Effector memory CD4-positive, alpha-beta T cell (primary cell): Measurements from ENCODE around the gene TMEM203.
"Not testable (repeated sequence)": the region's sequence is repeated elsewhere in the genome, so short reads cannot be mapped to it uniquely, and the experiment has no call there.

Experiments
- DNase-seq, 3 donors: peaks; one replicate each; pipeline ENCODE4 v3.0.0-alpha.2; 2020
- H3K27ac ChIP-seq: 2 replicates; pipeline ENCODE4 v1.7.0; 2013; ENCODE audit warnings: mild to moderate bottlenecking, low read length, moderate library complexity; ENCODE audit not compliant: insufficient read depth, poor library complexity, severe bottlenecking
- H3K27me3 ChIP-seq: replicated peaks from 2 replicates; pipeline ENCODE4 v1.7.0; 2013; ENCODE audit warnings: mild to moderate bottlenecking, low read length; ENCODE audit not compliant: insufficient read depth, control insufficient read depth, poor library complexity, severe bottlenecking
- H3K36me3 ChIP-seq: 2 replicates; pipeline ENCODE4 v1.7.0; 2013; ENCODE audit warnings: mild to moderate bottlenecking, low read length, moderate library complexity; ENCODE audit not compliant: control insufficient read depth, insufficient read depth
- H3K4me1 ChIP-seq: 2 replicates; pipeline ENCODE4 v1.7.0; 2013; ENCODE audit warnings: low read length, mild to moderate bottlenecking; ENCODE audit not compliant: control insufficient read depth, insufficient read depth, poor library complexity, severe bottlenecking
- H3K4me3 ChIP-seq: 2 replicates; pipeline ENCODE4 v1.7.0; 2013; ENCODE audit warnings: low read length, low read depth, mild to moderate bottlenecking; ENCODE audit not compliant: insufficient read depth, poor library complexity, severe bottlenecking
- H3K9me3 ChIP-seq: 2 replicates; pipeline ENCODE4 v1.7.0; 2013; ENCODE audit warnings: mild to moderate bottlenecking, low read length, moderate library complexity; ENCODE audit not compliant: control insufficient read depth

Gene TMEM203

GRCh38 chr9:137240841-137241489 is 35.5 kb upstream of the TMEM203 start, which contains the start of gene TUBB4B:
TSS of gene TUBB4B (plus strand) at chr9:137241287. CDS start at chr9:137241361, 74 bp downstream.
- H3K36me3 ChIP-seq, result peaks cover 22% of the 10 kb centered on the region
- peak; percentile 98 for DNase-seq
- H3K9me3 ChIP-seq, result no peaks in the 10 kb centered on the region
- peak within 1 kb of the TSS; percentile 81 for H3K27ac ChIP-seq
- no peaks in the 10 kb centered on the region for H3K27me3 ChIP-seq
- peaks cover 27% of the 10 kb centered on the region for H3K4me1 ChIP-seq
- H3K4me3 ChIP-seq, result peak within 1 kb of the TSS; percentile 66

- peak; percentile 64 to 70 (median 64) for DNase-seq
- Histone ChIP-seq H3K4me3 (peak overlapping the region; percentile 63), H3K36me3 (peaks cover 22% of the 10 kb centered on the region), H3K4me1 (peaks cover 27% of the 10 kb centered on the region), H3K27me3 (no peaks in the 10 kb centered on the region), H3K27ac (peak overlapping the region; percentile 81), H3K9me3 (no peaks in the 10 kb centered on the region)
Observed at GRCh38 chr9:137240318-137240840, 34.9 kb upstream of the TMEM203 start.

DNA sequence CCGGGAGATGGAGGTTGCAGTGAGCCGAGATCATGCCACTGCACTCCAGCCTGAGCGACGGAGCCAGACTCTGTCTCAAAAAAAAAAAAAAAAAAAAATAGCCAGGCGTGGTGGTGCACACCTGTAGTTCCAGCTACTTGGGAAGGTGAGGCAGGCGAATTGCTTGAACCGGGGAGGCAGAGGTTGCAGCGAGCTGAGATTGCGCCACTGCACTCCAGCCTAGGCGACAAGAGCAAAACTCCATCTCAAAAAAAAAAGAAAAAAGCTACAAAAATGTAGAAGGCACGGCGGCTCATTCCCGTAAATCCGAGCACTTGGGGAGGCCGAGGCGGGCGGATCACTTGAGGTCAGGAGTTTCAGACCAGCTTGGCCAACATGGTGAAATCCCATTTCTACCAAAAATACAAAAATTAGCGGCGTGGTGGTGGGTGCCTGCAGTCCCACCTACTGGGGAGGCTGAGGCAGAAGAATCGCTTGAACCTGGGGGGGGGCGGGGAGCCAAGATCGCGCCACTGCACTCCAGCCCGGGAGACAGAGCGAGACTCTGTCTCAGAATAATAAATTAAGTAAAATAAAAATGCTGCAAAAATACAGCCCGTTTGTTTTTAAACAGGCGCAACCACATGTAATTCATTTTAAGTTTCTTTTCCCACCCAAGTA is 34.2 kb upstream of the TMEM203 start:
- H3K9me3 ChIP-seq, H3K27me3 ChIP-seq, DNase-seq: not testable (repeated sequence)
- Histone ChIP-seq H3K27ac (peak overlapping the region; percentile 81), H3K36me3 (peaks cover 22% of the 10 kb centered on the region), H3K4me3 (peak overlapping the region; percentile 63), H3K4me1 (peaks cover 27% of the 10 kb centered on the region)

GRCh38 chr9:137237759-137238726 is 32.6 kb upstream of the TMEM203 start:
- Histone ChIP-seq H3K9me3 (no peaks in the 10 kb centered on the region), H3K4me3 (no peak overlapping the region), H3K27ac (no peak overlapping the region), H3K27me3 (no peaks in the 10 kb centered on the region), H3K4me1 (peaks cover 27% of the 10 kb centered on the region), H3K36me3 (peaks cover 12% of the 10 kb centered on the region)
- DNase-seq, result no peak

GRCh38 chr9:137236936-137237421 is 31.5 kb upstream of the TMEM203 start:
- peaks cover 1% of the 10 kb centered on the region for H3K36me3 ChIP-seq
- peaks cover 17% of the 10 kb centered on the region for H3K4me1 ChIP-seq
- H3K9me3 ChIP-seq, result no peaks in the 10 kb centered on the region
- no peaks in the 10 kb centered on the region for H3K27me3 ChIP-seq
- no peak for DNase-seq
- H3K27ac ChIP-seq, result no peak overlapping the region
- H3K4me3 ChIP-seq, result no peak overlapping the region

- Histone ChIP-seq H3K4me3 (no peak overlapping the region), H3K27me3 (no peaks in the 10 kb centered on the region), H3K36me3 (no peaks in the 10 kb centered on the region), H3K27ac (no peak overlapping the region), H3K4me1 (peaks cover 13% of the 10 kb centered on the region), H3K9me3 (no peaks in the 10 kb centered on the region)
- DNase-seq, result peak; percentile 77 to 86 (median 81)
Observed at GRCh38 chr9:137236238-137236935, 30.9 kb upstream of the TMEM203 start.

- Histone ChIP-seq H3K9me3 (no peaks in the 10 kb centered on the region), H3K4me3 (no peak overlapping the region), H3K27me3 (no peaks in the 10 kb centered on the region), H3K4me1 (peaks cover 13% of the 10 kb centered on the region), H3K27ac (no peak overlapping the region), H3K36me3 (no peaks in the 10 kb centered on the region)
- no peak for DNase-seq
Observed at GRCh38 chr9:137235424-137236237, 30.2 kb upstream of the TMEM203 start.

GRCh38 chr9:137234758-137235423 is 29.4 kb upstream of the TMEM203 start:
- Histone ChIP-seq H3K27me3 (peaks cover 4% of the 10 kb centered on the region), H3K4me3 (no peak overlapping the region), H3K9me3 (no peaks in the 10 kb centered on the region), H3K4me1 (peaks cover 13% of the 10 kb centered on the region), H3K27ac (no peak overlapping the region), H3K36me3 (no peaks in the 10 kb centered on the region)
- no peak for DNase-seq
